Stimulated activated CD4-positive, alpha-beta T cell treated with anti-CD3 and anti-CD28 coated beads, TNF-alpha, amount 100 ng/mL, for 4 hours (primary cell): ENCODE results near the gene CHGA.
A peak's percentile ranks its signal among the peaks of the same experiment; 100 is the strongest.

Source experiments
- DNase-seq, 3 experiments: peaks; one replicate each; pipeline ENCODE4 v3.0.0-alpha.2; 2020; ENCODE audit warnings: low read depth in 3 of 3

The CHGA gene

GRCh38 chr14:92922883-92923743 is at the start of gene CHGA:
Gene CHGA (plus strand): TSS chr14:92923150. CDS start chr14:92923360, 210 bp downstream.
- peak in 1 of 3 experiments; percentile 25 for DNase-seq

- no peak for DNase-seq
Measured at GRCh38 chr14:92874962-92875661, 47.8 kb upstream of the CHGA start.

GRCh38 chr14:92877757-92878431 is 45.1 kb upstream of the CHGA start:
- no peak for DNase-seq

- DNase-seq = no peak
Measured at GRCh38 chr14:92880351-92880750, 42.6 kb upstream of the CHGA start.

- no peak for DNase-seq
Measured at GRCh38 chr14:92880851-92881250, 42.1 kb upstream of the CHGA start.

- DNase-seq = no peak
Measured at GRCh38 chr14:92883066-92883465, 39.9 kb upstream of the CHGA start.

GRCh38 chr14:92884410-92884809 is 38.5 kb upstream of the CHGA start:
- DNase-seq = no peak

GRCh38 chr14:92885279-92886061 is 37.5 kb upstream of the CHGA start:
- no peak for DNase-seq

- no peak for DNase-seq
Measured at GRCh38 chr14:92886337-92886736, 36.6 kb upstream of the CHGA start.

- no peak for DNase-seq
Measured at GRCh38 chr14:92887157-92887556, 35.8 kb upstream of the CHGA start.

- no peak for DNase-seq
Measured at GRCh38 chr14:92888896-92889295, 34.1 kb upstream of the CHGA start.

- no peak for DNase-seq
Measured at GRCh38 chr14:92890830-92891588, 31.9 kb upstream of the CHGA start.

GRCh38 chr14:92892589-92892988 is 30.4 kb upstream of the CHGA start:
- DNase-seq = no peak

GRCh38 chr14:92895352-92895878 is 27.5 kb upstream of the CHGA start:
- no peak for DNase-seq

GRCh38 chr14:92897922-92898565 is 24.9 kb upstream of the CHGA start:
- peak in 2 of 3 experiments; percentile 19 to 20 for DNase-seq

- DNase-seq = no peak
Measured at GRCh38 chr14:92898566-92899131, 24.3 kb upstream of the CHGA start.

- DNase-seq = no peak
Measured at GRCh38 chr14:92900660-92901059, 22.3 kb upstream of the CHGA start.

- DNase-seq = no peak
Measured at GRCh38 chr14:92902191-92902590, 20.8 kb upstream of the CHGA start.

- no peak for DNase-seq
Measured at GRCh38 chr14:92902726-92903125, 20.2 kb upstream of the CHGA start.

- peak in 1 of 3 experiments; percentile 7 for DNase-seq
Measured at GRCh38 chr14:92903359-92903758, 19.6 kb upstream of the CHGA start.
